ENCODE data around the gene KITLG.
"Not testable (repeated sequence)": the region's sequence is repeated elsewhere in the genome, so short reads cannot be mapped to it uniquely, and the experiment has no call there.

Gene KITLG

DNA sequence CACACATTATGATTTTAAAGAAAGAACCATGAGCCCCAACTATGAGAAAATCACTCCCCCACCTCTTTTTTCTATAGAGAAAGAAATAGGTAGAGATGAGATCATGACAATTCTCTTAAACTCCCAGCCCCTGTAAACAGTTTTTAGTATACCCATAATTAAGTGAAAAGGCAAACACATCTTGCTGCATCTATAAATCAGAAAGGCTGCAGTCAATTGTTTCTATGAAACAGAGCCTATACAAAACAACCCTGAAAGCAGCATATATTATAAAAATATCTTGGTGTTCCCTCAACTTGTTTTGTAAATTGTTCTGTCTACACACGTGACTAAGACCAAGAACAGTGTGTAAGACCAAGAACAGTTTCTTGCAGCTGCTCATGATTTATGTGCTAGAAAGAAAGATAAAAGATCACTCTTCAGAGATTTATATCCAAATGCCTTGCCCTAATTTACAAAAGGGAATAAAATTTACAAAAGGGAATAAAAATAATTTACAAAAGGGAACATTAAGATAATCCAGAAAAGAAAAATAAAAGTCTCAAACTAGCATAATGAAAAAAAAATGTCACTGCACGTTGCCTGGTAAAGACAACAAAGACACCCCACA, 4.8 kb downstream of the KITLG start:
- no peak for DNase-seq

DNA sequence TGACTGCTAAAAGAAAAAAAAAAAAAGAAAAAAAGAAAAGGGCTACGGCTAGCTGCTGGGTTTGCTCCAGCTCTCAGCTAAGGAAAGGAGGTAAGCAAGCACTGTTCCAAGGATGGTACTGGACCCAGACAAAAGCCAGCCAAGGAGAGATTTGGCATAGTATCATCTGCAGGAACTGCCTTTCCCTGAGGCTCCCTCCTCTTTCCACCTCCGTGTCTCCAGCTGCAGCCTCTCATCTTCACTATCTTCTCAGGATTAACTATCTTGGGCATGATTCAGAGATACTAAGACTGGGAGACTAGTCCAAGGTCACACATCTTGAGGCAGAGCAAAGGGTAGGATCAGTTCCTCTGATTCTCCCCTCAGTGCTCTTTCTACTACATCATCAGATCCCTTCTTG, 6.0 kb downstream of the KITLG start:
- DNase-seq = no peak

DNA sequence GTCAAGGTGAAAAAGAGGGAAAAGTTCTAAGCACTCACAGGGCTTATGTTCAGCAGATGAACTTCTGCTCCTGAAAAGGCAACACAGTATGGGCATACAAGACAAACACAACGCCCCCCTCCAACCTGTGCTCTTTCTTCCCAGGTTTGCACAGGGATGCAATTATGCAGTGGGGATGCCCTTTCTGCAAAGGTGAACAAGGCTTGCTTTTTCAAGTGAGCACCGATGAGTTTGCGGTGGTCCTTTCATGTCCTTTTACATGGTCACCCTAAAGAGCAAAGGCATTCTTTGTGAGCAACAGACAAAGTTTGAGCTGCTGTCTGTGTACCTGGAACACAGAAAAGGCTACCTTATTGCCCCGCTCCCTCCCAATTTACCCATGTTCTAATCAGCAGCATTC, 6.7 kb downstream of the KITLG start:
- DNase-seq = no peak

DNA sequence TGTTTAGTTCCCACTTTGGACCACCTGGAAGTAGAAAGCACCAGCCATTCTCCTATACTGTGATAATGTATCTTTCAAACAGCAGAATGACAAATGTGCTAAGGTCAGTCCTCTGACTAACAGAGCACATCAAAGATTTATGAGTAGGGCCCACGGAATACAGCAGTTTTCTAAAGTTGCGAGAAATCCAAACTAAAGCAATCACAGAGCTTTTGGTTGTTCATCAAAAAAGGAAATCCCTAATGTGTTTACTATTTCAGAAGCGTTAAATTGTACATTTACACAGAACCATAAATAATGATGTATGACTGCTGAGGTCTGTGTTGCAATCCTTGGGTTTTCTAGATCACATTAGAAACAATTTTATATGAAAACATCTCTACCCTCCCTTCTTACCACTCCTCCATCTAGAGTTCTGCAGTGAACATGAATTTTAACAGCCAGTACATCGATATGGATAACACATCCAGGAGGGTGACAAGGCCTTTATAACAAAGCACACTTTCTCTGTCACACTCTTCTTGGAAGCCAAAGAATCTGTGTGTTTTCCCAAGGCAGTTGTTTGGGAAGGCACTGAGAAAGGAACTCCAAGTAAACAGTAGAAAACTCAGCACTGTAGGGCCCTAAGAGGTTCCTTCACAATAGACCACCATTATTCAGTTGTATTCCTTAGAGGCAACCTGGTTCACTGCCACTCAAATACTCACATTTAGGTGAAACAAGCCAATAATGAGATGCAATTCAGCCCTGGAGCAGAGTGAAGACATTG, 7.3 kb downstream of the KITLG start:
- no peak for DNase-seq

DNA sequence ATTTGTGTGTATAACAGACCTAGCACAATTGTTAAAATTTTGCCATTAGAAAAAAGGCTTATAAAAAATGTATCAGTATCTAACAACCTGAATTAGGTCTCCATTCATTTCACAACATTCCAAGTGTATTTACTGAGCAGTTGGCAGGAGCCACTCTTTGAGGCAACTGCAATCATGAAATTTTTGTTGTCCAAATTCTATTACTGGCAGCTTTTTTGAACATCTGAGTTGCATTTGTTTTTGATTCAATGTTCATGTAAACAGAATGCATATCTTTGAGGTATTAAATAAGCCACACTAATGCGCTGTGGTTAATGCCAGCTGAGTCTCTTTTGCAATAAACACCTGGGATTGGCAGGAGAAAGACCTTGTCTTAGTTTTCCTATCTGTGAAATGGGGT, 8.7 kb downstream of the KITLG start:
- no peak for DNase-seq

DNA sequence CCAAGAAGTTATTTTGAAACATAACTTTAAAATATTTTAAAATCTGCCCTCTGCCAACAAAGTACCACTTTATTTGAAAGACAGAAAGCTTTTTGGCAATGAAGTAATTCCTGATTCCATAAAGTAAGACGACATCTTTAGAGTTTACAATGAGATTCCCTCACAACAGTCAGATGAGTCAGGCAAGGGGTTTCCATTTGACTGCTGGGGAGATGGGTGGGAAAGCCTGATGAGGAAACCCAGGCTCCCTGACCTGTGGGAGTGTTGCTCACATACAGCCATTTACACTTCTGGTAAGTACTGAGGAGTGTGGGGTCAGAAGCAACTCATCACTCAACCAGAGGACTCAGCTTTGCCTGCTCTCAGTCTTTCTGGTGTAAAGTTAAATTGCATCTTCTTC, 10.2 kb downstream of the KITLG start:
- no peak for DNase-seq

DNA sequence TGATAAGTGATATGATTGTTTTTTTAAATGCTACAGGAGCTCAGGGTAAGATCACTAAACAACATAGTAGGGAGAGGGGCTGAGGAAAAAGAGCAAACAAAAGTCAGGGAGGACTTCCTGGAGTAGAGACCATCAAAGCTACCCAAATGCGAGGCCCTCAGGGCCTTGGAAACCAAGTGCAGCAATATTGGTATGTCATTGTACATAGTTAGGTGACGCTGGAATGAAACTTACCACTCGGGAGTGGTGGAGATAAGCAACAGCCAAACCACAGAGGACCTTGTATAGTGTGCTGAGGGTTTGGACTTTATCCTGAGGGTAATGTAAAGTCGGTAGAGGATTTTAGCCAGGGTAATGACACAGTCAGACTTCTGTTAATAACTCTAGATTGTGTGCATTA, 13.8 kb downstream of the KITLG start:
- DNase-seq = no peak

DNA sequence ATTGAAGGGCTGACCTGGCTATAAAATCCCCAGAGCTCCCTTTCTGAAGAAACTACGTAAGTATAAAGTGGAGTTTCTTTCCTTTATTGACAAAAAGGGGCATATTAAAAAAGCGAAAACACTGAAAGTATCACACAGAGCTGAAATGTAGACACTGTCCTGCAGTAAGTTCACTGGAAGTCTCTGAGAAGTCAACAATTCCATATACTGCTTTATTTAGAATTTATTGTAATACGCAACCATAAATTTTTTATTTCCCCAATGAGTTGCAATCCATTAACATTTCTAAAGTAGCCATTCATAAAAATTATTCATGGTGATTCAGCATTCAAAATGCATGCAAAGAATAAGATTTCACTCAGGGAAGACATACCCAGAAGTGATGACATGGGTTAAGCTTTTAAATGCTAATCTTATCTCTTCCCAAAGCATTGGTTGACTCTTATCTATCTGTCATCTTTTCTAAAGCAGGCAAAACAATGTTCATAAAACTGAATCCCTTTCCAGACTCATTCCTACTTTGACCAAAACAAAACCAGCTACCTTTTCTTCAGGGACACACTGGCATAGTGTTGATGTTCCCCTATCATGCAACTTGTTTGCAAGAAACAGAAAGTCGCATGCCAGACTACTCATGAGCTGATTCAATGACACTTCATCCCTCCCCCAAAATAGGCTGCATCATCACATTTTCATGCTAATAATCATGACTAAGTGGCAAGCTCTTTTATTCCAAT, 17.3 kb downstream of the KITLG start:
- no peak for DNase-seq

DNA sequence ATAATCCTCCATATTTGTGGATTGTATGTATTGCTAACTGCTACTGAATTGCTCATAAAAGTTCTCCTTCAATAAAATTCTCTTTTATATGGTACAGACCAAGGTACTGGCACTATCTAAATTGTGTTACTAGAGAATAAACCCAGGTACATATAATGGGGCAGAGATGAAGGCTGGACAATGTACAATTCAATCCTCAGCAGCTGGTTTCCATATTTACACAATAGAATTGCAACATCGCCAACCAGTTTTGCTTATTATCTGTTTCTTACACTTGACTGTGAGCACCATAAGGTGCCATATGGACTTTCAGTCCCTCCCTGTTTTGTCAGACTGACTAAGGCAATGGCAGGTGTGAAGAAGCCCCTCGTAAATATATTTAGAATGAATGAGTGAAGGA, 18.1 kb downstream of the KITLG start:
- DNase-seq = no peak

DNA sequence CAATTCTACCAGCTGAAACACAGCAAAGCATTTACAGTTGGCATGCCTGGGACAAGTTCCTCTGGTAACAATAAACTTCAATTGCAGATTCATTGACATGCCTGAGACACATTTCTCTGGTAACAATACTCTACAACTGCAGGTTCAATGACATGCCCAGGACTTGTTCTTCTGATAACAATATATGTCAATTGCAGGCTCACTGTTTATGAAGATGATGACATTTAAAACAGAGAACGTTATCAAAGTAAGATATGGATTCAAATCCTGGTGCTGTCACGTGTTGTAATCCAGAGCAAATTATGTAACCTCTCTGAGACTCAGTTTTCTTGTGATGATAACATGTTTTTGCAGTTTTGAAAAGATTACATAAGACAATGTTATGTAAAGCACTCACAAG, 20.5 kb downstream of the KITLG start:
- DNase-seq = no peak

DNA sequence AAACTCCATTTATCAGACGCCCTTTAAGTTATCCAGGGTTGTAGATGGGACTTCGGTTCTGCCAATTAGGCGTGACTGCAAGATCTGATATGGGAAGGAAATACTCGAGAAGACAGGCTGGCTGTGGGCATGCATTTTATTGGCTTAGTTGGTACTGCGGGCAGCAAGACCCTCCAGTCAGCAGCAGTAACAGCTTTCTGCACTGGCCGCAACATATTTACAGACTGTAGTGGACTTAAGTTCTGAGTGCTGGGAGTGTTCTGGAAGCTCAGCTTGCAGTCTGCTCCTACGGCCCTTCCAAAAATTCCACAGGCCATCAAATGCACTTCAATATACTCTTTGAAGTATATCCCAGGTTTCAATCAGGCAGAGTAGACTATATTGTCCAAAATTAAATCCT, 21.1 kb downstream of the KITLG start:
- DNase-seq = no peak

DNA sequence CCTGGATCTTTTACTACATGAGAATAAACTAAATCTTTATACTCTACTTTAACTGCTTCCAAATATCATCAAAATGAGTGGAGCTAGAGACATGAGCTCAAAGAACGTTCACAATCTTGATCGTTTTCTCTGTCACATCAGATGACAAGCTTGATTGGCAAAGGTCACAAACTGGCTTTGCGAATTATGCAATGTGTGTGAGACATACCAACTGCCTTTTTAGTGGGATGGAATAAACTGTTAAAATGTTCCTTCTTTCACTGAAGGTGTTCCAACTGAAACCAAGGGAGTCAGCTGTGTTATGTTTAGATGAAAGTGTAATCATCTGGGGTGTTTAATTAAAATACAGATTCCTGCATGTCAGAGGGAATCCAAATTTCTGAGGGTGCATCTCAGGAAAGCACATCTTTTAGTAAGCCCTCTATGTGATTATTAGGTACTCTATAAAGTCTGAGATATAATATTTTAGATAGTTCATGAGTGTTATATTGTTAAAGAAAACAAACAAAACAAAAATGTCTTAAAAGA, 21.9 kb downstream of the KITLG start:
- no peak for DNase-seq

DNA sequence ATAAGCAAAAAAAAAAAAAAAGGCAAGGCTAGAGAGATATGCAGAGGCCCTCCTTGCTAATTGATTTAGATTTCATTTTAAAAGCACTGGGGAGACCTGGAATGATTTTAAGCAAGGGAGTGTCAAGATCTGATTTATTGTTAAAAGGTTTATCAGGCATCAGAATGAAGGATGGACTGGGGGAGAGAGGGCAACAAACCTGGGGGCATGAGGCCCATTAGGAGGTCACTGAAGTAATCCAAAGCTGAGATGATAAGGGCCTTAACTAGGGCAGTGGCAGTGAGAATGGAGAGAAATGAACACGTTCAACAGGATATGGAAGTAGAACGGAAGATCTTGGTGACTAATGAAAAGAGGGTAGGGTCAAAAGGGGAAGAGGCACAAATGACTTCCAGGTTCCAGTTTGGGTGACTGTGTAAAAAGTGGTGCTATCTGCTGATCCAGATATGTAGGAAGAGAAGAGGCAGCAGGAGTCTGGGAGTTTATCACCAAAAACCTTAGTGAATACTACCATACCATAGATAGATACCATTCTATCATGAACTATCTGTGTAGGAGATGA, 24.0 kb downstream of the KITLG start:
- no peak for DNase-seq

DNA sequence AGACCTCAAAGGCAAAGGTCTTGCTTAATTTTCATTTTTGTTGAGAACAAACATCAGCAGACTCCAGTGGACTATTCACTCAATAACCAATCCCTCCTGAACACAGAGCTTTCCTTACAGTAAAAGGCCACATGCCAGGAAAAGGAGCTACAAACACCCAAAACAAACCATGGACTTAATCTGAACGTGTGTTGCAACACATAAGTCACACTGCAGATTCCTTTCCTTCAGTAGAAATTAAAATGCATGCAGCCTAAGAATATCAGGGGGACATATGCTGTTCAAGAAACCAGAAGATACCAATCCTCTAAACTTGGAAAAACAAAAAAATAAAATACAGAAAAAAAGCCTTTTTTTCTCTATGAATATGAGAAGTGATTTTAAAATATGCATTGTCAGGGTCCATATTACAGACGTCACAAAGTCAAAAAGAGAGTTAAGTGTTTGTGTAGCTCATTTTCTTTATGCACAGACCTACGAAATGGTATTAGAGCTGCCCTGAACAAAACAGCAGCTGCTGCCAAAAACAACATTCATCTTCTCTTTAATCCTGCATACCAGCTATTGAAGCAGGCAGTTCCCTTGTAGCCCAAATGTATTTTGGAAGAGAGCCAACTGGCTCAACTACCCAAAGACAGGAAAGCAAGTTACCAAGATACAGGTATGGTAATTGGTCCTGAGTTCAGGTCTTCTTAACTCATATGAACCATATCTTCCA, 26.2 kb downstream of the KITLG start:
- DNase-seq = no peak

DNA sequence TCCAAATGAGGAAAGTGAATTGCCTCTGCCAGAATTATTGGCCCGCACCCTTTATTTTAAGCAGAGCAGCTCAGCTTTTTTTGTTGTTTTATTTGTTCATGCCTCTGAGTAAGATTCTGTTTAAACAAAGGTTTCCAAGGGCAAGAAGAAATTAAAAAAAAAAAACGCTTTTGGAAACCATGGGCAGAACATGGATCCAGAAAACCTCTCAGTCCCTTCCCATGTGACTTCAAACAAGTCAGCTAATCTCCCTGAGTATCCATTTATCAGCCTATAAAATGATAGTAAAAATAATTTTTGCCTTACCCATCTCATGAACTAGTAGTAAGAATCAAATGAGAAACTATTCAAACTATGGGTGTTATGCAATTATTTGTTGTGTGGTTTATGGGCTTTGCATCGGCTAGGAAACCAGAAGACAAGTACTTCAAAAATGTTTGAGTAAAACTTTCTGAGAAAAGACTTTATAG, 27.6 kb downstream of the KITLG start:
- no peak for DNase-seq

DNA sequence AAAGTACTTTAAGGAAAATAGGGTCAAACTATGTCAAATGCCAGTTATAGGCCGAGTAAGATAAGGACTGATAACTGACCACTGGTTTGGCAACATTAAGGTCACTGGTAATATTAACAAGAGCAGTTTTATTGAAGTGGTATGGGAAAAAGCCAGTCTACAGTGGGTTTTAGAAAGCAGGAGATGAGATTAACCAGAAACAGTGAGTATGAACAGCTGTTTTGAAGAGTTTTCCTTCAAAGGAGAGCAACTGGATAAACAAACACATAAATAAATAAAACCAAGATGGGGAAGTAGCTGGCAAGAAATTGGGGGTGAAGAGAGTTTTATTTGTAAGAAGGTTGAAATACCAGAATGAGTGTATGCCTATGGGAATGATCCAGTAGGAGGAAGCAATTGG, 30.3 kb downstream of the KITLG start:
- no peak for DNase-seq

DNA sequence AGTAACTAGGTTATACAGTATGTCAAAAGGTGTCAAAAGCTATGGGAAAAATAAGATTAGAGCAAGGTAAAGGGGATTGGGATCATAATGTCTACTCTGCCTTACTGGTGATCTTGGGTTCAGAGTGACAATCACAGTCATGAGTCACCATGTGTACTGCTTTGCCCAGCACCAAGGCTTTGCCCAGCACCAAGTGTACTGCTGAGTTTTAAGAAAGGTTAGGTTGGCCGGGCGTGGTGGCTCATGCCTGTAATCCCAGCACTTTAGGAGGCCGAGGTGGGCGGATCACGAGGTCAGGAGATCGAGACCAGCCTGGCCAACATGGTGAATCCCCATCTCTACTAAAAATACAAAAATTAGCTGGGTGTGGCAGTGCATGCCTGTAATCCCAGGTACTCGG, 32.3 kb downstream of the KITLG start:
- not testable (repeated sequence) for DNase-seq

DNA sequence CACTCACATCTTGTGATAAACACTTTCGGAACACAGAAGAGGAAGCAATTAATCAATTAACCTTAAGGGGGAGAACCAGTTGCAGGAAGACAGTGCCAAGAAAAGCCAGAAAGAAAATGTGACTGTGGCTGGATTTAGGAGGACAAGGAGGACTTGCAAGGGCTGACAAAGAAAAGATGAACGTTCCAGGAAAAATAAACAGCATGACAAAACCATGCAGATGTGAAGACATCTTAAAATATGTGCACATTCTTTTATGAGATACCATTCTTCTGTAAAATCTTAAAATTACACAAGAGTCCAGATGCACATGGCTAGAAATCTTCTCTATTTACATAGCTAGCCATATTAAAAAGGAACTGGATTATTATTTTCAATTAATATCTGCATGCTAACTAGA, 33.4 kb downstream of the KITLG start:
- no peak for DNase-seq

DNA sequence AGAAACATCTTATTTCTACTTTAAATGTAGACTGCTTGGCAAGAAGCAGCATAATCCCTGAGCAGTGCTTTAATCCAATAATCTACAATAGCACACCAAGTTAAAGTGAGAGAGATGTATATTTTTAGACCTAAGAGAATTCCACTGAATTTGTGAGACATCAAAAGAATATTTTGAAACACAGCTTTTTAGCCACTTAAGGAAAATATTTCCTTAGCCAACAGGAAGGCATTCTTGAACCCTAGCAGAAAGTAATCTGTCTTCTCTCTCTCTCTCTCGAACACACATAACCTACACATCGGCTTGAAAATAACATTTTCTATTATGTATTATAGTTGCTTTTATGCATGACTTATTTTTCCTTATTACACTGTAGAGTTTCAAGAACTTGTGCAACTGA, 34.0 kb downstream of the KITLG start:
- no peak for DNase-seq

DNA sequence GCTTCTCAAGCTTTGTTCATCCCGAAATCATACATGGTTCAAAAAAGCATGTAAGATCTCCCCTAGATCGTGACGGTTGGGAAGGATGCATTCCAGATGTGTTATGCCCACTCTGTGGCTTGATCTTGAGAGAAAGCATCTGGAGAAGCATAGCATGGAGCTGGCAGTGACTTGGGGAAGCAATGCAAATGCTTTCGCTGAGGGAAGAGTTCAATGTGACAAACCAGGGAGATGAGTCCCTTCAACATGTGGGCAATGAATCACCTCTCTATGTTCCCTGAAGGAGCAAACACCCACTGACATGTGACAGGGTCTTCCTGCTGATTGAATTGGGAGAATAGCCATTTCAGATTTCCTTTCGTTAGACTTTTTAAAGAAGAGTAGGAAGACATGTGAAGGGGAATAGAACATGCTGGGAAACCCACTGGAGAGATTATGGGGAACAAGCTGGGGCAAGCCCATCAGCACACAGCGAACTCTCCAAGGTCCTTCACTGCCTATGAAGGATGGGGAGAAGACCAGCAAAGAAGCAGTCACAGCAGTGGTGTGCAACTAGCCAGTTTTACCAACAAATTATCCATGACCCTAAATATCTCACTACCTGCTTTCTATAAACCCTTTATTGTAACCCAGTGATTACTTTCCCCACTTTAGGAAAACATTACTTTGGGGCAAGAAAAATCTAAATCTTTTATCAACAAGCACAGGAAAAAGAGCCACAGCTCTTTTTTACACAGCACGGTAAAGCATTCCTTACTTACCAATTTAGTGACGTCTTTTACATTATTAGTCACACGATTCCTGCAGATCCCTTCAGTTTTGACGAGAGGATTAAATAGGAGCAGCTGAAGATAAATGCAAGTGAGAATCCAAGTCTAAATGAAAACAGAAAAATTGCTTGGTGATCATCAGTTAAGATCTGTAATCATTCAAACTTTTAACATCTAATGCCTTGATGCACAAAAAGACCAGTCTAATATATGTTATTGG, 35.0 kb downstream of the KITLG start:
- no peak for DNase-seq

DNA sequence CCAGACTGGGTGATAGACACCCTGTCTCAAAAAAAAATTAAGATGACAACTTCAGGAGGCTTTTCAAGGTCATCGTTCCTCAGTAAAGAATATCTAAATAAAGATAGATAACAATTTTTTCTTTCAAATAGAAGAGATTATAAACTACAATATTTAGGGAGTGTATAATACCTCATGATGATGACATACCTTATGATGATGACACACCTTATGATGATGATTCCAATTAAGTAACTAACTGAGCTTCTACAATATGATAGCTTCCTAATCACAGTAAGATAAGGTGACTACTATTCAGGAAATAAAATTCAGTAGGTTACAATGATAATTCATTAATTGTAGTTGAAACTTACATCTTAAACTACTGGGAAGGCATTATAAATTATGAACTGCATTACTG, 40.4 kb downstream of the KITLG start:
- no peak for DNase-seq

DNA sequence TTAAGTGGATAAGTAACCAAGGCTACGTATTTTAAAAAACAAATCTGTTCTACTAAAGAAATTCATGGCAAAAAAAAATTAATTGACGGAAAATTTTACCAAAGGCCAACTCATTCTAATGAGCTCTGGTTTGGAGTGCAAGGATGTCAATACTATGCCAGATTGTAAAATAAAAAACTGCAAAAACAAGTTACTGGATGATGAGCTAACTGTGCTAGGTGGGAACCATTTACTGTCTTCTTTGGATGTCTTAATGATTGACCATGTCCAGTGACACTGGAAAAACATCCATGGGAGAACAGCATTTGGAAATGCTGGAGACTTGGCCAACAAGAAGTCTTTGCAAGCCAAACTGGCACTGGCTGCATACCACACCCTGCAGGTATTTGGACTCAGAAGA, 41.6 kb downstream of the KITLG start:
- no peak for DNase-seq
